NCI-H510A (cell line): ENCODE measurements around the gene MRPS21.
"Not testable (repeated sequence)": the region's sequence is repeated elsewhere in the genome, so short reads cannot be mapped to it uniquely, and the experiment has no call there.

ENCODE experiments used
- DNase-seq: peaks from one replicate; lab custom pipeline; 2025; lab: John Stamatoyannopoulos, UW

Gene MRPS21

DNA sequence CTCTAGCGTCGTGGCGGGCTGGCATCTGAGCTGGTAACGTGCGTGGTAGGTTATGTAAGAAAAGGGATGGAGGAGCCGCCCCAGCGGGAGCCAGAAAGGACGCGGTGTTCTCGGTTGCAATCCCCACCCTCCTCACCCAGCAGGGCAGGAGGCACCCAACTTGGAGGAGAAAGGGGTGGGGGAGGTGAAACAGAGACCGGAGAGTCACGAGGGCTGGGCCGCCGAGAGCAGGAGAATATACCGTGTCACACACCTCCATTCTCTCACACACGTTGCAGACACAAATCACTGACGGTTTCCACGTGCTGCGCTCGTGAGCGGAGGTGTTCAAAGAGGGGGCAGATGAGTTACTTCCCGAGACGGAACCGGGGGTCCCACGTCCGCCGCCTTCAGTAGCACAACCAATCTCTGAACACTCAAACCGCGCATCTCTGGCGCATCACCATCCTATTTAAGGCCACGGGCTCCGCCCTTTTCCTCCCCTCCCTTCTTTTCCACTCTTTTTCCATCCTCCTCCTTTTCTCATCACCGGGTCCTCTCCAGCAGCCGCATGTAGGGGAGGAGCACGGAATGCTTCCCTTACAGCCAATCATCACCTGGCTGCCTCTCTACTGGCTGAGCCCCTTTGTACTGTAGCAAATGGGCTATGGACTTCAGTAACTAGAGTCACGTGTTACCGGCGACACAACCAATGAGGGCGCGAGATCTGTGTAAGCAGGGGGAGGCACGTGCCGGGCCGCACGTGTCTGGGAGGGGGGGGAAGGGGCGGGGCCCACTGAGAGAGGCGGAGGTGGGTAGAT, 11.7 kb upstream of the MRPS21 start, which contains the start of gene CIART:
CIART (plus strand) TSS at position 797 of the 800 bp plus-strand sequence. CDS start 714 bp downstream, outside the sequence.
- peak; percentile 96 for DNase-seq

DNA sequence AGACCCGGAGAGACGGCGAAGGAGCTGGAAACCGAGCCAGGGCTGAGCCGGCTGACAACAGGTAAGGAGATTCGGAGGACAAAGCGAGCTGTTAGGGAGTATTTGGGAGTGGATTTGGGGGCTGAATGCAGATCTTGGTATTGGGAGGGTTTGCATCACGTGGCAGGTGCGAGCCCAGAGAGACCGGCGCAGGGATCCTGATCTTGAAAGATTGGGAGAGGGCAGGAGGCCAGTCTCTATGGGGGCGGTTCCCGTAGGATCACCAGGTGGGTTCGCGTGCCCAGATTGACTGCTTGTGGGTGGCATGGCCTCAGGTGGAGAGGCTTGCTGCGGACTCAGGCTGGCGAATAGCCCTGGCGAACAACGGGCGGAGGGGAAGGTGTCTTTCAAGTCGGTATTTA, 11.1 kb upstream of the MRPS21 start:
- peak; percentile 78 for DNase-seq

DNA sequence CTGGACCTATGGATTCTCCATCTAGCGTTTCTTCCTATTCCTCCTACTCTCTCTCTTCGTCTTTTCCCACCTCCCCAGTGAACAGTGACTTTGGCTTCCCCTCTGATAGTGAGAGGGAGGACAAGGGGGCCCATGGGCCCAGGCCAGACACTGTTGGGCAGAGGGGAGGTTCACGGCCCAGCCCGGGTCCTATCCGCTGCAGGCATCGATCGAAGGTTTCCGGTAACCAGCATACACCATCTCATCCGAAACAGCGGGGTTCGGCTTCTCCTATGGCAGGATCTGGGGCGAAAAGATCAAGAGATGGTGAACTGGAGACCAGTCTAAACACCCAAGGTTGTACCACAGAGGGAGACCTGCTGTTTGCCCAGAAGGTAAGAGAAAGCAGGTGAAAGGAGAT, 10.4 kb upstream of the MRPS21 start:
- no peak for DNase-seq

DNA sequence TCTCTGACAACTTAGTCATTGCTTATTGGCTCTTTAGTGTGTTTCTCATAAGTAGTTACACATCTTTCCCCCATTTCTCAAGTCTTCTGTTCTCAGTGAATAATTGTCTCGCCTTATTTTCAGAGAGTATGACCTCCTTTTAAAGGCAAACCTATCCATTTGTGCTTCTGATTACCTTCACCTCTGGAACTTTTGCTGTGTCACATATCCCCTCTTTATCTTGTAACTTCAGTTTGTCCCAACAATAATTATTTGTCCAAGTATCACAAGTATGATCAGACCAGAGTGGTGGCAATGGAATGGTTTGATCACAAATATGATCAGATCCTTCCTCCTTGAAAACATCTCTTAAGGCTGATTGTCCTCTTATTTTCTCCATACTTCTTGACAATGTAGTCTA, 5.3 kb upstream of the MRPS21 start:
- DNase-seq, result no peak

DNA sequence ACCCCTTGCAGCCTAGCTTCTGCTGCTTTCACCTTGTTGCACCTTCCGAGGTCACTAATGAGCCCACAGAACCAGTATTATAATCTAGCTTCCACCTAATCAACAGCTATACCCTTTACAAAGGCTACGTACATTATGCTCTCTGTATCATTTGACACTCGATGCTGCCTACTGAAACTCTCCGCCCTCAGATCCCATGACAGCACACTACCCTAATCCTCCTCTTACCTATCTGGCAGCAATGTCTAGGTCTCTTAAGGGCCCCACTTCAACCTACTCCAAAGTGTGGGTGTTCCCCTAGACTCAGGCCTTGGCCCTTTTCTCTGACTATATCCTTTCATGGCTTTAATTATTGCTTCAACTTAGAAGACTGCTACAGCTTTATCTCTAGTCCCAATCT, 4.8 kb upstream of the MRPS21 start:
- DNase-seq, result no peak

DNA sequence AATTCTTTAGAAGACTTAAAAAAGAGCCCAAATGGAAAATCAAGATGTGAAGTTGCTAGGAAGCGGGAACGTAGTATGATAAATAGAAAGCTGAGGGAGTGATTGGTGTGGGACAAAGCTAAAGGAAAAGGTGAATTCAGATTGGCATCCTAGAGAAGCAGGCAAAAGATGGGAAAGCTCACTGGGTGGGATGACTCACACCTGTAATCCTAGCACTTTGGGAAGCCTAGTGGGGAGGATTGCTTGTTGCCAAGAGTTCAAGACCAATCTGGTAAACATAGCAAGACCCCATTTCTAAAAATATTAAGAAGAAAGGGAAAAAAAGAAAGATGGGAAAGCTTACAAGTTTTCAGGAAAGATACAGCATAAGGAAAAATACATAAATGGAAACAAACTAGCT, 1.8 kb downstream of the MRPS21 start:
- no peak for DNase-seq

DNA sequence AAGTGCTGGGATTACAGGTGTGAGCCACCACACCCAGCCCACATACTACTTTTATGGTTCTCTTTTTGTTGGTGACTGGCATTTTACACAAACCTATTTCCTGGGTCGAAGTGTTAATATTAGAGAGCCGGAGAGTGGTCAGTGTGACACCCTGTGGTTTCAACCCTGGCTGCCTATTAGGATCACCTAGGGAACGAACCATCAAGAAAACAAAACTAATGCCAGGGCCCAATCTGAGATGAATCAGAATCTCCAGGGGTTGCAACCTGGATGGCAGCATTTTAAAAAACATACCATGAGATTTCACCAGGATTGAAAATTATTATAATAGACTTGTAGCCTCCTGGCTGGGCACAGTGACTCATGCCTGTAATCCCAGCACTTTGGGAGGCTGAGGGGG, 6.1 kb downstream of the MRPS21 start:
- DNase-seq, result no peak

DNA sequence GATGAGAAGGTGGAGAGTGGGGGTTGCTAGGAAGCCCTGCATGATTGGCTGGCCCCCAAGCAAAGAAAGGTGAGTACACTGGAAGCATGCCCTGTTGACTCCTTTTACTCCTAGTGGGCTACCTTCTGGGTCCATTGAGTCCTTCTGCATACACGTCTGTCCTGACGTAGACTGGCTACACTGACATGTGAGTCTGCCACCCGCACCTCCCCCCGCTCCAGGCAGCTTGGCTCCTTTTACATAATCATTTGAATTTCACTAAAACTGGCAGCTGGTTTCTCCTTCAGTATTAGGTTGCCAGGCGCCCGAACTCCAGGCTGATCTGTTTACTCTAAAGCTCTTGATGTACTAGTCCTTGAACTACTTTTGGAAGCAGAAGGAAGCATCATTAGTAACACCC, 8.7 kb downstream of the MRPS21 start:
- no peak for DNase-seq

DNA sequence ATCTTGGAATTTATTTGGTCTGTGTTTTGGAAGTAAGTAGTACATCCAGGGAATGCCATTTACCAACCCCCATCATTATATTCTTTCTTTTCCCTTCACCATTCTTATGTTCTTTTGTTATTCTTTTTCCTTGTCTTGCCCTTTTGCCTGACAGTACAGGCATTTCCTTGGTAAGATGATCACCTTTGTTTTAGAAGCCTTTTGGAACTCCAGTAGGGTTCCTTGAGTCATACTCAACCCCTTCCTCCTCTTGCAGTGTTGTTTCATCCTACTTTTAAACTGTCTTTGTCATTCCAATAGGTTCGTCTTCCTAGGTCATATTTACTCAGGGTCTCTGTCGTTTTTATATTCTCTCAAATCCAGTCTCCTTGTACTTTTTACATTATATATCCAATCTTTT, 9.2 kb downstream of the MRPS21 start:
- DNase-seq, result no peak

DNA sequence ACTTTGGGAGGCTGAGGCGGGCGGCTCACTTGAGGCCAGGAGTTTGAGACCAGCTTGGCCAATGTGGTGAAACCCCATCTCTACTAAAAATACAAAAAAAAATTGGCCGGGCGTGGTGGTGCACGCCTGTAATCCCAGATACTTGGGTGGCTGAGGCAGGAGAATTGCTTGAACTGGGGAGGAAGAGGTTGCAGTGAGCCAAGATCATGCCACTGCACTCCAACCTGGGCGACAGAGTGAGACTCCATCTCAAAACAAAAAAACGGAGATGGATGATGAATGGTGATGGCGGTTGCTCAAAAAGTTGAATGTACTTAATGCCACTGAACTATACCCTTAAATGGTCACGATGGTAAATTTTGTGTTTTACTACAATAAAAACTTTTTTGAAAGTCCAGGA, 14.9 kb downstream of the MRPS21 start:
- not testable (repeated sequence) for DNase-seq

DNA sequence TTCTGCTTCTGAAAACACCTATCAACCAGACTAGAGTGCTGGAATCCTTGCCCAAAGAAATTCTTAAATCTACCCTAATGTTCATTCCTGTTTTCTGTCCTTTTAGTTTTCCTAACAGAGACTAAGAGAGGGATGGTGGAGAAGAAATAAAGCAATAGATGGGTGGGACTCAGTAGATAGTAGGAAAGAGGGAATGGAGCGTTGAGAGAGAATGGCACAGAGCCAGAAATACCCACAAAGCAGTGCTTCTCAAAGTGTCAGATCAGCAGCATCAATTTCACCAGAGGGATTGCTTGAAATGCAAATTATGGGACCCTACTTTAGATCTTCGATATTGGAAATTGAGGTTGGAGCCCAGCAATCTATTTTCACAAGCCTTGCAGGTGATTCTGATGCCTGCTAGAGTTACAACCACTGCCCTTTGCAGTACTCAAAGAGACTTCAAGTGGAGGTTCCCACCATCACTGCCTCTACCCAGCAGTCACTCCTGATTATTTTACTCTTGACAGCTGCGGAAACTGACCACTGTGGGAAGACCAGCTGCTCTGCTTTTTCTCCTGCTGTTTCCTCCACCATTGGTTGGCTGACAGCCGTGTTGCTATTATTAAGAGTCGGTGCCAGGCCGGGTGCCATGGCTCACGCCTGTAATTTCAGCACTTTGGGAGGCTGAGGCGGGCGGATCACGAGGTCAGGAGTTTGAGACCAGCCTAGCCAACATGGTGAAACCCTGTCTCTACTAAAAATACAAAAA, 16.3 kb downstream of the MRPS21 start:
- DNase-seq, result no peak

DNA sequence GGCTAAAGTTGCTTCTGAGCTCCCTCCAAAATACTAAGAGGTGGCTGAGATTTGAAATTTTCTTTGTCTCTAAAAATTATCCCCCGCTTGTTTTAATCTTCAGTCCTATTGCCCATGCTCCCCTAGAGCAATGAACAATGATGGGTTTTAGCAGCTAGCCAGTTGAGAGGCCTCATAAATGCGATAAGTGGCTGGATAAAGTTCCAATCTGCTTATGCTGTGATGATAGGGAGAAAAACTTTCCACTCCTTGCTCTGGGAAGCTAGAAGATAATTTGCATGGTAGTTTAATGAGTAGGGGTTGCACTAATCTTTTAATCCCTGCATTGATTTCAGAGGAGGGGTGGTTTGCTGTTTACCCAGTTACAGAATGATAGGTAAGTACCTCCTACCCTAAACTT, 18.1 kb downstream of the MRPS21 start:
- DNase-seq, result no peak

DNA sequence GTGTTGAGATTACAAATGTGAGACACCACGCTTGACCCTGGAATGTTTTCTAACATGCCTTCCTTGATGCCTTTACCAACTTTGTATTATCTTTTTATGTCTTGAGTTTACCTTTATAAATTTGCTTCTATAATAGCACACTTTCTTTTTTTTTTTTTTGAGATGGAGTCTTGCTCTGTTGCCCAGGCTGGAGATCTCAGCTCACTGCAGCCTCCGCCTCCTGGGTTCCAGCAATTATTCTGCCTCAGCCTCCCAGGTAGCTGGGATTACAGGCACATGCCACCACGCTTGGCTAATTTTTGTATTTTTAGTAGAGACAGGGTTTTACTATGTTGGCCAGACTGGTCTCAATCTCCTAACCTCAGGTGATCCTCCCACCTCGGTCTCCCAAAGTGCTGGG, 21.0 kb downstream of the MRPS21 start:
- DNase-seq, result not testable (repeated sequence)

DNA sequence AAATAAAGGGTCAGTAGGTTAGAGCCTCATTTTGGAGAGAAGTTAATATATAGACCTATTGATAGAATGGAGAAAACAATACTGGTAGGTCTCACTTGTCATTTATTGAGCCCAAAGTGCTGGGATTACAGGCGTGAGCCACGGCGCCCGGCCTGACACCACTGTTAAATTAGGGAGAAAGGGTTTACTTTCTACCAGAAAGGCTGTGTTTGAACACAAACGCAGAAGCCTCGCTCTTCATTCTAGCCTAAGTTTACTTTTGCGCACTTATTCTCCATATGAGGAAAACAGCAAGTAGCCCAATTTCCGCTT, 27.0 kb downstream of the MRPS21 start:
- DNase-seq, result no peak

DNA sequence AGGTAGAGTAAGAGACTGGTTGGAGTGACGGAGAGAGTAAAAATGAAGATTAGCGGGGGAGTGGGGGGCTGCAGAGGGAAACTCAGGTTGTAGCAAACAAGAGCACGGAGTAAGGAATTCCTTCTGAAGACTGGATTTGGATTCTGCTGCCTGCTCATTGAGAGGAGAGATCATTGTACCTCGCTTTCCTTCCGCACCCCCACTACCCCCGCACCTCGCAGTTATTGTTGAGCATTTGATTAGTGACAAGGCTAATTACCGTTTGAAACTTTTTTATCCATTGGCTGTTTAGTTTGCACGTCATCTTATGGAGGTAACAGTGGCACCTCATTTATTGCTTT, 28.1 kb downstream of the MRPS21 start:
- DNase-seq, result no peak

DNA sequence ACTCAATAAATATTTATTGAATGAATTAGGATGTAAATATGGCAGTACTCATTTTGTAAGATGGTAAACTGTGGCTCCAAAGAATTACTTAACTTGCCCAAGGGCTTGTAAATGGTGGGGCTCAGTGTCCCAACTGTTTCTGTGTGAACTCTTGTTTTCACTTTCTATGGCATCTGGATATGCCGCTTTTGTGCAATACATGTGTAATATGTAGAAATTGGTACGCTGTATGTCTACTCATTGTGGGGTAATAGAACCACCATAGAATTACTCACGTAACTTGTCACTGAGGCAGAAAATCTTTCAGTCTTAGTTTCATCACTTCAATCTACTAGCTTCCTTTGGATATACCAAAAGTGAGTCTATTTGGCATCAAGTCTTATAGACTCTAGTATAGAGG, 28.6 kb downstream of the MRPS21 start:
- no peak for DNase-seq

DNA sequence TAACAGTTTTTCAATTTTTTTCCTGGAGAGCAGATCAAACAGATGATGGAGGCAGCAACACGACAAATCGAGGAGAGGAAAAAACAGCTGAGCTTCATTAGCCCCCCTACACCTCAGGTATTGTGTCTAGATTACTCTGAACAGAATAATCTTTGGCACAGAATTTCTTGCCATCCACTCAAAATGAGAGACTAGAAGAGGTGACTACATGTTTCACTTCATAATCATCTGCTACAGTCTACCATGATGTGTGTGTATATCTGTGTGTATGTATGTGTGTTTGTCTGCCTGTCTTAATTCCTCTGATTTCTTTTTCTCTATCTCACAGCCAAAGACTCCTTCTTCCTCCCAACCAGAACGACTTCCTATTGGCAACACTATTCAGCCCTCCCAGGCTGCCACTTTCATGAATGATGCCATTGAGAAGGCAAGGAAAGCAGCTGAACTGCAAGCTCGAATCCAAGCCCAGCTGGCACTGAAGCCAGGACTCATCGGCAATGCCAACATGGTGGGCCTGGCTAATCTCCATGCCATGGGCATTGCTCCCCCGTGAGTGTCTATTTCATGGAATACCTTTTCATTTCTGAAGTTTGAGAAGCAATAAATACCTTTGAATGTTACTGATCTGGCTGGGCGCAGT, 39.1 kb downstream of the MRPS21 start:
- no peak for DNase-seq

DNA sequence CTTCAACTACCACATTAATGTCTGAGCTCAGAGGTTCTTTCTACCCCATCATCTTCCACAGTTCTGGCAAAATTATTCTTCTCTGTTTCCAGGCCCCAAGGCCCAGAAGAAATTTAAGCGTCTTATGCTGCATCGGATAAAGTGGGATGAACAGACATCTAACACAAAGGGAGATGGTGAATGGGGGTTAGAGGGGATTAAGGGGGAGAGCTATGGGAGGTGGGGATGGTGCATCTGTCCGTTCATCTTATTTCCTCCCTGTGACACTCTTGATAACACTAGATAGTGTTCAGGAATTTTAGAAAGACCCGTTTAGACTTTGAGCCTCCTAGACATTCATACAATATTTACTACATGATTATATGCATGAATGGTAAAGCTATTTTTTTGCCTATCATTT, 52.7 kb downstream of the MRPS21 start:
- no peak for DNase-seq

DNA sequence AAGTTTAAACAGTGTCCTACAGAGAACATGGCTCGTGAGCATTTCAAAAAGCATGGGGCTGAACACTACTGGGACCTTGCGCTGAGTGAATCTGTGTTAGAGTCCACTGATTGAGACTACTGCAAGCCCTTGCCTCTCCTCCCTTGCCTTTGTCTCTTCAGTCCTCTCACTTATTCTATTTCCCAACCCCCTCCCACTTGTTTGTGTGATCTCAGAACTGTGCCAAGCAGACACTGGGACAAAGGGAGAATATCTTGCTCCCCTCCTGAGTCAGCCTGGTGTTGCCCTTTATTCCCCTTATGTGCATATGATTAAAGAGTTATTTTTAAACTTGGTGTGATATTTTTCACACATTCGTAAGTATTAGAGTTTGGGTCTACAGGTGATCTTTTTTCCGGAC, 59.2 kb downstream of the MRPS21 start:
- no peak for DNase-seq
